ENCODE results near the gene WNT6.
A peak's percentile ranks its signal among the peaks of the same experiment; 100 is the strongest.

WNT6 gene

DNA sequence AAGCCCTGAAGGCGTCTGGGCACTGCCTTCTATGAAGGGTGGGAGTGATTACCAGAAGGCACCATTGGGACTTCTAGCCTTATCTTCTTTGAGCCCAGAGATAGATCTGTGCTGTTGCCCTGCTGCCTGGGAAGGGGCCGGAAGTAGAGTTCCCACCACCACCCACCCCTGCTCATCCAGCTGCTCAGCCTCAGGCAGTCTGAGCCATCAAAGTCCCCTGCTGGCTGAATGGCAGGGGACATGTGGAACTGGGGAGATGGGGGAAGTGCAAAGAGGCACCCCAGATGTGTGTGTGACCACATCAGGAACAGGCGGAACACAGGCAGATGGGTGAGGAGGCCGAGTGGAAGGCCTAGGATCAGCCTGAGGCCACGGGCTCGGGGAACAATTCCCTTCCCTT, 17.7 kb downstream of the WNT6 start:
- DNase-seq (ENCODE audit: low read depth in 2 of 2, low spot score in 1 of 2) = no peak

DNA sequence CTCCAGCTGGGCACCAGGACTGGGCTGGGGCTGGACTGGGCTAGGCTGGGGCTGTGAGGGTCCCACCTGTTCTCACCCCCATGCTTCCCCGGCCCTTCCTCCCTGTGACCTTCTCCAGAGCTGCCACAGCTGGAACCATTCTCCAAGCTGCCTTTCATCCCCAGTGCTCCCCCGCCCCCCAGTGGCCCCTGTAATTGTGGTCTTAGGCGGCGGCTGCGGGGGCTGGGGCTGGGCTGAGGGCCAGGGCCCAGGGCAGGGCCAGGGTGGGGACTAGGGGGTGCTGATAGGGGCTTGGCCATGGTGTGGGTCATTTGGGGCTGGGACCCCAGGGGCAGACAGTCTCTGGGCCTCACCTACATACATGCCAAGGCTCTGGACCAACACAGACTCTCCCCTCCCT, 18.3 kb downstream of the WNT6 start:
- DNase-seq (ENCODE audit: low read depth in 2 of 2, low spot score in 1 of 2) = no peak

DNA sequence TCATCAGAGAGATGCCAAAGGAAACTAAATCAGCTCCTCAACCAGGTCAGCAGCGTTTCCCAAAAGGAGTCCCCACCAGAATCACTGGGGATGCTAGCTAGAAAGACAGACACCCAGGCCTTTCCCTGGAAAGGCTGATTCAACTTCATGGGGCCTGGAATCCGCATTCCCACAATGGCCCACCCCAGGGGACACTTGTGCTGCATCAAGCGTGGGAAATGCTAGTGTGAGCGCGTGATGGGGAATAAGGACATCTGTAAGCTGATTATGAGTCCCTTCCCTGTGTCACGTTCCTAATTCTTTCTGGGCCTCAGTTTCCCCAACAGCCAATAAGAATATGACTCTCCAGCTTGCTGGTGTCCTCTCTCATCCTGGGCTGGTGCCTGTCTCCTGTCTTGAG, 18.9 kb downstream of the WNT6 start:
- DNase-seq (ENCODE audit: low read depth in 2 of 2, low spot score in 1 of 2) = no peak

DNA sequence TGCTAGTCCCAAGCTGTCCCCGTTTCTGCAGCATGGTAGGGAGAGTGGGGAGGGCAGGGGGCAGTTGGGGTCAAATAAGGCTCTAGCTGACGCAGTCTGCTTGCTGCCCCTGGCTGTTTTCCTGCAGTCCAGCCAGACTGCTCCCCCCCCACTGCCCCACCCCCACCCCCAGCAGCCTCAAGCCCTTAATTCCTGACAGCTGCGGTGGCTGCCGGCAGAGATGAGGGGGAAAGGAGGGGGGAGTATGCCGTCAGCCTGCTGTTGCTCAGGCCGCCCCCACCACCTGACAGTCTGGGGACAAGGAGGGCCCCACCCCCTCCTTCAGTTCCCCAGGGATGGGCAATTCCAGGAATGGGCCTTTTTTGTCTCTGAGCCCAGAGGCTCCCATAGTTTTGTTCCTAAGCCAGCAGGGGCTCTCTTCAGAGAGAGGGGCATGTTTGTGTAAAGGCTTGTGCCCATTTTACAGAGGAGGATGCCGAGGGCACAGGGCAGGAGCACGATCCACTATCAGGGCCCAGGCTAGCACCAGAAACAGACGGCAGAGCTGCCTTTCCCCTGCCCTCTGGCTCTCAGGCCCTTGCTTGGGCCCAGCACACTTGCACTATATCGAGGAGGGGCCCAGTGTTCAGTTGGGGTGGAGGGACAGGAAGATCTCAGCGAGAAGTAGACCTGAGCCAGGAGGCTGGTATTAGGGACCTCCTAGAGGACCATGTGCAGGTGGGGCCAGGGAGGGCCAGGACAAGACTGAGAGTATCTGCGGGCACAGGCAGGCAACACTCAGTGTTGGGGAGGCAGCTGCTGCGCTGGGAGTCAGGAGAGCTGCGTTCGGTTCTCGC, 19.5 kb downstream of the WNT6 start:
- no peak for DNase-seq (ENCODE audit: low read depth in 2 of 2, low spot score in 1 of 2)

DNA sequence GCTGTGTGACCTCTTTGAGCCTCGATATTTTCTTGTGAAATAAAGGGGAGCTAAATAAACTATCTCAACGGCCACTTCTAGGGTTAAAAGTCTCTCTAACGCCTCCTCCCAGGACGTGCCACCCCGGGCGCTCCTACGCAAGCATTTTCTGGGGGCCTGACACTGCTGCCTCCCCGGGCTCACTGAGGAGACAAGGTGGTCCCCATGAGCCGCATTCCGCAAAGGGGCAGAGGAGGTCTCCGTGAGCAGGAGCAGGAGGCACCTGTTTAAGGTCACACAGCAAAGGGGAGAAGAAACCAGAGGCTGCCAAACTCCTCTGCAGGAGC, 20.1 kb downstream of the WNT6 start:
- no peak for DNase-seq (ENCODE audit: low read depth in 2 of 2, low spot score in 1 of 2)

DNA sequence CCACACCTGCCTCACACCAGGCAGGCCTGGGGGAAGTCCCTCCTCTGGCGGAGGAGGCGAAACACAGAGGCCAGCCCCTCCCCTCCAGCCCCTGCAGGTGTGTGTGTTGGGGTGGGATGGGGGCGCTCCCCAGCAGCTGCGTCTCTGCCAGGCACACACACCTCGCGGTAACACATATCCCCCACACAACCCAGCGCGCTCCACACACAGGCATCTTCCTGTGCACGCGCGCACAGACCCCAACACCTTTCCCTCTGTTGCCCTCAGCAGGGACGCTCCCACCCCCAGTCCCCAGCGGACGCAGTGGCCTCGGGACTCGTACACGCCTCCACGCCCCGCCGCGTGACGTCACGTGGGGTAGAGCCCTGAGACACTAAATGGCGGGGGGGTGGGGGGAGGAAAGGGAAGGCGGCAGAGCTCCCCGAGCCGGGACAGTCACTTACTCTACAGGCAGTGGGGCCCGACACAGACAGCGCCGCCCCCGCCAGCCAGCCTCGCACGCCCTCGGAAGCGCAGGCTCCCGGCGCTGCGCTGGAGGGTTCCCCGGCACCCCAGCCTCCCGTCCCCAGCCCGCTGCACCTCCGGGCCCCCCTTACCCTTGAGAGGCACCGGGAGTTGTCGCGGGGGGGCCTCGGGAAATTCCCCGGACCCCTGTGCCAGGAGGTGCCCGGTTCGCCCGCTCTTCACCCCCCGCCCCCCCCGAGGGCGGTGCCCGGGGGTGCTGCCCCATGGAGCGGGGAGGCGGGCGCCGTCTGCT, 20.7 kb downstream of the WNT6 start, which contains the start of gene WNT10A:
Gene WNT10A, plus strand, starts transcription at position 751 of the 757 bp plus-strand sequence. CDS start 144 bp downstream, outside the sequence.
- DNase-seq (ENCODE audit: low read depth in 2 of 2, low spot score in 1 of 2) = peak; percentile 57 to 70

DNA sequence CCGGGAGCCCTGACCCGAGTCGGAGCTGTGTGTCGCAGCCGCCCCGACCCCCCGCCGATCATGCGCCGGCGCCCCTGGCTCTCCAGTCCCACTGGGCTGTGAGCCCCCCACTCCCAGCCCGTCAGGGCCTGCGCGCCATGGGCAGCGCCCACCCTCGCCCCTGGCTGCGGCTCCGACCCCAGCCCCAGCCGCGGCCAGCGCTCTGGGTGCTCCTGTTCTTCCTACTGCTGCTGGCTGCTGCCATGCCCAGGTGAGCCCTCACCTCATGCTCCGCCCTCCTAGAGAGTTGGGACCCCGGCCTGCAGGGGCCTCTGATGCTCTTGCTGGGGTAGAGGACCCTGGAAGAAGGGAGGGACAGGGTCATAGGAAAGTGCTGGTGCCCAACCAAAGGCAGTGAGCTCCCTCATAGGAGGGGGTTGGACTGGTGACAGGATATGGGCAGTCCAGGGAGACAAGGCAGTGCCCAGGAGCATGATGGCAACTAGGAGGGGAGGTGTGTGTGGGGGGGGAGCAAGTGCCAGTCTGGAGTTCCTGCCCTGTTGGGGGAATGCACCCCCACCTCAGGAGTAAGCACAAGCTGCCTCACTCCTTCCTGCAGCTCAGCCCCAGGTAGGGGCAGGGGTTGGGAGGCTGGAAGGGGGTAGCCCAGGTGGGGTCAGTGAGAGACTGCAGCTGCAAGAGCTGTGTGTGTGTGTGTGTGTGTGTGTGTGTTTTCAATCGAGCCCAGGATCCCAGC, 21.4 kb downstream of the WNT6 start:
- DNase-seq (ENCODE audit: low read depth in 2 of 2, low spot score in 1 of 2) = no peak

DNA sequence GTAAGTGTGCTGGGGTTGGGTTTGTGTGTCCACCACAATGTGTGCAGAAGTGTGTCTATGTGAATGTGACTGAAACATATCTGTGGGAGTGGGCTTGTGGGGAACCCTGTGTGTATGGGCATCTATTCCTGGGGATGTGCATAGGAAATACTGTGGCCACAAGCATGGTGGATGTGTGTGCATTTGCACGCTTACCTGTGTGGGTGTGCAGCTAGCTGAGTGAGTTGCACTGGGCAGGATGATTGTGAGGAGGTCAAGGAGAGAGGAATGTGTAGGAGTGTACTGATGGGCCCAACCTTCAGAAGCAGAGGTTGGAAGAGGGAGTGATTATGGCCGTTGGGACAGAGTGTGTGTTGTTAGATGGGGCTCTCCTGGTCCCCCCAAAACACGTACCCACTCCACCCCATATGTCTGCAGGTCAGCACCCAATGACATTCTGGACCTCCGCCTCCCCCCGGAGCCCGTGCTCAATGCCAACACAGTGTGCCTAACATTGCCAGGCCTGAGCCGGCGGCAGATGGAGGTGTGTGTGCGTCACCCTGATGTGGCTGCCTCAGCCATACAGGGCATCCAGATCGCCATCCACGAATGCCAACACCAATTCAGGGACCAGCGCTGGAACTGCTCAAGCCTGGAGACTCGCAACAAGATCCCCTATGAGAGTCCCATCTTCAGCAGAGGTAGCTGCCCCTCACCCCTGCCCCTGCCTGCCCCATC, 22.3 kb downstream of the WNT6 start:
- no peak for DNase-seq (ENCODE audit: low read depth in 2 of 2, low spot score in 1 of 2)

DNA sequence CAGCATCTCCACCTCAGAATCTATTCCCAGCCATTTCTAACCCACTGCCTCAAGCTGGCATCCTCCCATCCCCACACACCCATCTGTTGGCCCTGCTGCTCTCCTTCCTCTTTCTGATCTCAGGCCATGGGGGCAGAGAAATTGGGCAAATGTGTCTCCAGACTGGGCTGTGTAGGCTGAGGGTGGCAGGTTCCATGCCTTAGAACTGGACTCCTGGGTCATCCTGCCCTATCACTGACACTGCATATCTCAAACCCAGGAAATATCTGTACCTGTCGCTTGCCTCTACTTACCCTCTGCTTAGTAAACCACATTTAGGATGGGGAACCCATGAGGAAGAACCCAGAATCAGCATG, 22.8 kb downstream of the WNT6 start:
- no peak for DNase-seq (ENCODE audit: low read depth in 2 of 2, low spot score in 1 of 2)

DNA sequence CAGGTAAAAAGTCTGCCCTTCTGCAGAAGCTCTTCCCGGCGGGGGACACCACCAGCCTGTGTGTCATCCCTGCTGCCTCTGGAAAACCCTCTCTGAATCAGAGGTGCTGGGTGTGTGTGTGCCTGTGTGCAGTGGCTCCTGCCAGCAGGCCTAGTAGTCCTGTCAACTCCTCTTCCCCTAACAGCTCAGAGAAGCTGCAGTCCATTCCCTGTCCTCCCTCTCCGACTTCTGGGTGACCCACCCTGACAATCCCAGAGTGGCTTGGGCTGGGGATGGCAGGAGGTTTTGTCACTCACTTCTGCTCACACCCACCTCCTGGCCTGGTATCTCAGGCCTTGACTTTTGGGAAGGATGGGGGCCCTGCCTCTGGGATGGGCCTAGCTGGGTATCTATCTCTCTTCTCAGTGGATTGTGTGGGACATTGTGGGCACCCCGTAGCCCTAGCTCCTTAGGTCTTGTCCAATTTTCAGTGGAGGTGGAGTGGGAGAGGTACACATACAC, 23.3 kb downstream of the WNT6 start:
- no peak for DNase-seq (ENCODE audit: low read depth in 2 of 2, low spot score in 1 of 2)

DNA sequence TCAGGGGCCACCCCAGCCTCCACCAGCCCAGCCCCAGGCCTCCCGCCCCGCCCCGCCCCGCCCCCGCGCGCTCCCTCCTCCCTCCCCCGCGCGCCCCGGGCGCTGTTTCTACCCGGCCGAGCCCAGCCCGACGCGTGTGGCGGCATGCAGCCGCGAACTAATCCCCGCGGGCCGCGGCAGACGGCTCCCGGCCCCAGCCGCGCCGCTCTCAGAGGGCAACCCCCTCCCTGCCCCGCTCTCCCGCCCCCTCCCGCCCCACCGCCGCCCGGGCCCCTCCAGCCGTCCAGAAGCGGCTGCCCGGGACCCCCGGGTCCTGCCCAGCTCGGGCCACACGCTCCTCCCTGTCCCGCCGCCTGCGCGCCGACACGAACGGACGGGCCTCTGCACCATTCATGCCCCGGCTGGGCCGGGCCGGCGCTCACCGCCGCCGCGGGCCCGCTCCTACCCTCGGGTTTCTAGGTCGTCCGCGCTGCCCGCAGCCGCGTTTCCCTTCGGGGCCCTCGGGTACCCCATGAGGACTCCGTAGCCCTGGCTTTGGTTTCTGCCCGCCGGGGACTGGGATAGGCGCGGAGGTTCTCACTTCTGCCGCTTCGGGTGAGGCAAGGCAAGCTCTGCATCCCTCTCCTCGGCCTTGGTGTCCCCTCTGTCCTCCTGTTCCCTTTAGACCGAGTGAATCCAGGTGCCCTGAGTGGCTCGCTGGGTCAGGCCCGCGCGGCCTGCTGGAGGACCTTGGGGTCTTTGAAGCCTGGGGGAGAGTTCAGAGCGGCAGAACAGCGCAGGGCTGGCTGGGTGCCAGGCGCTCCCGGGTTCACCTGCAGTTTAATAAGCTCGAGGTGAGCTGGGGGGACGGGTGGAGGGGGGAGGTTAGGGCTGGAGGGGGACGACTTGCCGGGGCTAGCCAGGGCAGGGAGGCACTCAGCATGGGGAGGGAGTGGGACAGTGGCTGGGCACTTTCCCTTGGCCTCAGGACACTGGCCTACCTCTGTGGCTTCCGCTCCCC, 24.2 kb downstream of the WNT6 start:
- DNase-seq (ENCODE audit: low read depth in 2 of 2, low spot score in 1 of 2) = peak in 1 of 2 donors; percentile 22

DNA sequence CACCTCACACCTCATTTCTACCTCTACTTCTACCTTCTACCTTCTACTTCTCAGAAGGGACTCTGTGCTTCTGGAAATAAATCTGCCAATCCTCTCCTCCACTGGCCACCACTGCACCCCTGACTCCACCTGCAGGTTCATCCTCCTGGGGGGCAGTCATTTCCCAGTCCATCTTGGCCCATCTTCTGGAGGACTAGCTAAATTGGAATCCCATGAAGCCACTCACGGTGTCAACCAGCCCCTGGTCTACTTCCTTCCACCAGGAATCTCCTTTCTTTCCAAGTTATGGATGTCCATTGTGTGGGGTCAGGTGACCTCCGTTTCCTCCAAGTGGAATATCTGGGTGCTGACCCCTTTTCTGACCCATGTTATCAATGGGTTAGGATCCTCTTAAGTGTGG, 24.9 kb downstream of the WNT6 start:
- DNase-seq (ENCODE audit: low read depth in 2 of 2, low spot score in 1 of 2) = no peak

DNA sequence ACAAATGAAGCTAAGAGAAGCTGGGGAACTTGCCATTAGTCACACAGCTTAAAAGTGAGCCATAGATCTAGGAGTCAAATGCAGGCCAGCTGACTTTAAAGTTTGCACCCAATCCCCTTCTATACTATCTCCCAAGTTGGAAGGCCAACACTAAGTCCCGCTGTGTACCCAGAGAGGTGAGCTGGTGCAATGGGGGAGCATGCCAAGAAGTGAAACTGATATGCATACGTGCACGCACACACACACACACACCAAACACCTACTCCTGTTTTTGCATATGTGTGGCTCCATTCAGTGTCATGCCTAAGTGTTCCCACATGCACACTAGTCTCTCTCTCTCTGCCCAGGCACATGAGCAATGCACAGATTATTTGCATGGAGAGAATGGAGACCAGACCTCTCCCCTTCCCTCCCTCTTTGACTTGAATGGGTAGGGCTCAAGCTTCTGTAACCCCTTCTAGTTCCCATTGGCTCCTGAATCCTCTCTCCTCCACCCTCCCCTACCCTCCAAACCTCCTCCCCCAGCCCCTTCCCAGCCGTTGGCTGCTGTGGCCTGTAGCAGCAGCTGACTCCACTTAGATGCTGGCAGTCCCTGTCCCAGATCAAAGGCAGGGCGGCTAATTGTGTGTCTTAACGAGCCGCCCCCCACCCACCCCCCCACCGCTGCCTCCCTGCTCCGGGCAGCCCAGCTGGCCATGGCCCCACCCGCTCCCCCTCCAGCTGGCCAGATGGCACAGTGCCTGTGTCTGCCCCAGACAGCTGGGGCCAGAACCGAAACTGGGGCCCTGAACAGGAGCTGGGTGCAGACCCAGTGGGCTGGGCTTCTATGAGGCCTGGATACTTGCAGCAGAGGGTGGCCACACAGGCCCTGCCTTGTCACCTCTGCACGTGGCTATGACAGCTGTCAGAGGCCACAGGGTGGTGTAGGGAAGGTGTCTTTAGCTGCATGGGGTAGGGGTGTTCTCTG, 26.7 kb downstream of the WNT6 start:
- no peak for DNase-seq (ENCODE audit: low read depth in 2 of 2, low spot score in 1 of 2)

DNA sequence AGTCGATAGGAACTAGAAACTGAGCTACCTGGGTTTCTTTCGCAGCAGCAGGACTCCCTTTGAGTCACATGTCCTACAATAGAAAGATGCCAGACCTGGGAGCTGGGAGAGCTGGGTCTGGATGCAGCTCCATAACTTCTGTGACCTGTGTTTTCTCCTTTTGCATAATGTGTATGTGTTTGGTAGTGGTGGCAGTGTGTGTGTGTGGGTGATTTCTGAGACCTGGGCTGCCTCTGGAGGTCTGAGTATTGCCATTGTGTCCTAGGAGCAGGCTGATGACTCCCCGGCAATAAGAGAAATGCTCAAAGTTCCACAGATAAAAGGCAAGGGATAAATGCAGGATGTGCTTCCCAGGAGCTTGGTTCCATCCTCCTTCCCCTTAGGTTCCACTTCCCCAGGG, 27.5 kb downstream of the WNT6 start:
- no peak for DNase-seq (ENCODE audit: low read depth in 2 of 2, low spot score in 1 of 2)

DNA sequence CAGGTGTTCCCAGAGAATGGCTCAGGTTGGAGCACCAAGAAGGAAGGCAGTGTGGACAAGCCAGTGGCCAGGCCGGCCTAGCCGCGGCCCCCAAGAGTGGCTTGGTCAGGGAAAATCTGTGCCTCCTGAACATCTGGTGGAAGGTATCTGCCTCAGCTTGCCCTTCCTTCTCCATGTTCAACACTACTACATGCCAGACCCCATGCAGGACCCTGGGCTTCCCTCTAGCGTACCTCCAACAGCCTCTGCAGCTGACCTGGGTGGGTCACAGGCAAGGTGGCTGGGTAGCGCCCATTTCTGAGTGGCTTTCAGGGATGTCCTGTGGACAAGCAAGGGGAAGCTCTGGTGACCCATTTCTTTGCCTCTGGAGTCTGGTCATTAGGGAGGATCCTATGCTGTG, 28.7 kb downstream of the WNT6 start:
- DNase-seq (ENCODE audit: low read depth in 2 of 2, low spot score in 1 of 2) = no peak

DNA sequence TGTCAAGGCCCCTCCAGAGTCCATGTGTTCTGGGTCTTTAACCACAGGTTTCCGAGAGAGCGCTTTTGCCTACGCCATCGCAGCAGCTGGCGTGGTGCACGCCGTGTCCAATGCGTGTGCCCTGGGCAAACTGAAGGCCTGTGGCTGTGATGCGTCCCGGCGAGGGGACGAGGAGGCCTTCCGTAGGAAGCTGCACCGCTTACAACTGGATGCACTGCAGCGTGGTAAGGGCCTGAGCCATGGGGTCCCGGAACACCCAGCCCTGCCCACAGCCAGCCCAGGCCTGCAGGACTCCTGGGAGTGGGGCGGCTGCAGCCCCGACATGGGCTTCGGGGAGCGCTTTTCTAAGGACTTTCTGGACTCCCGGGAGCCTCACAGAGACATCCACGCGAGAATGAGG, 30.3 kb downstream of the WNT6 start:
- no peak for DNase-seq (ENCODE audit: low read depth in 2 of 2, low spot score in 1 of 2)

DNA sequence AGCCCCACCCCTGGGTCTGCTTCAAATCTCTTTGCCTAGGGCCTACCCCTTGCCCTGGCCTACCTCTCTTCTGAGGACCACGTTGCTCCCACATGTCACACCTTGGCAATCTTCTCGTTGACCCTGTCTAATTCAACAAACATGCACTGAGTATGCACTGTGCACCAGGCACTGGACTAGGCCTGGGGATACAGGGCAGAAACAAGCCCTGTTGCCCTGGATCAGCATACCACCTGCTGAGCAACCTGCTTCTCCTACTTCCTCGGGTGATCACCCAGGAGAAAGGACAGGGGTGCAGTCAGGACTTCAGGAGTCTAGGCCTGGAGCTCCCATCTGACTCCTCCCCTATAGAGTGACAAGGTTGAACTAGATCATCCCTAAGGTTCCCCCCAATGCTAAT, 30.8 kb downstream of the WNT6 start:
- no peak for DNase-seq (ENCODE audit: low read depth in 2 of 2, low spot score in 1 of 2)

DNA sequence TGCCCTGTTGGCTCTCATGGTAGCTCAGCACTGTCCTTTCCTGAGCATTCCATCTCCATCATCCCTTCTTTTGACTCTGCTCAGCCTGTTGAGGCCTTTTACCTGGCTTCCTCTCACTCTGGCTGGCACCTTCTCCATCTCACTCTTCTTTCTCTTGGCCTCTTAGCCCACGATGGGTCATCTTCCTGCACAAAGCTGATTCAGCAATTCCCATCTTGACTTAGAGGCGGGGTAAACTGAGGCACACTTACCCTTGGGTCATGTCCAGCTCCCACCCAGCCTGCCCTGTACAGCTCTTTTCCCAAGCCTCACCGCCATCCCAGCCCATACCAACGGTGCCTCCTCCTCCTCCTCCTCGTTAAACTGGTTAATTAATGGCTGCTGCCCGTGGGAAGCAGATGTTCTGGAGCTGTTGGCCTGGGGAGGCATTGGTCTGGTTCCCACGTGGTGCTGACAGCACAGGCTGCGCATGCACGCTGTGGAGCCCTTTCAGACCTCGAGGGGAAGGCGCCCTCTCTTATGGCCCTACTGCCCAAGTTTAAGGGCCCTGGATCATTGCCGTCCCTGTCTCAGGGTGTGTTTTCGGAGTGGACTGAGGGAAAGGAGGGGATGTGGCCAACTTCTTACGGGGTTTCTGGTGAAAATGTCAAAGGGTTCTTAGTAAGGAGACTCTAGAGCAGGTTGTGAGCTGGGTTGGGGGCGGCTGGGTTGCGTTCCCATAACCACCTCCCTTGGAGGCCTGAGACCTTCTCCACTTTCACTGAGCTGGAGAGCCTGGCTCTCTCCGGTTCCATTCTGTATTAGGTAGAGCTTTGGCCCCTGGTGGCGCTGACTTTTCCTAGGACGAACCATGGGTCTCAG, 31.9 kb downstream of the WNT6 start:
- no peak for DNase-seq (ENCODE audit: low read depth in 2 of 2, low spot score in 1 of 2)

Measured in stimulated activated CD8-positive, alpha-beta memory T cell treated with anti-CD3 and anti-CD28 coated beads, Interleukin-4, amount 100 ng/mL, for 1 hour (primary cell).